GM13977 (cell line): ENCODE results near the gene MRRF.

Experiments used
- DNase-seq: peaks from one replicate; pipeline ENCODE4 v3.0.0; 2012; ENCODE audit warnings: low spot score
- CTCF ChIP-seq: IDR thresholded peaks from 2 replicates; pipeline ENCODE4 v1.5.1; 2012; ENCODE audit warnings: mild to moderate bottlenecking, control low read depth; ENCODE audit not compliant: insufficient read depth; ENCODE audit errors: extremely low read depth, missing control alignments
- in situ Hi-C: fragments of 300-500 bp; cut with MboI; formaldehyde crosslinking; loops from one replicate; pipeline ENCODE4 v1.12.0; 2022; ENCODE audit warnings: low sequenced_read_pairs, low pct_unique_long_range_greater_than_20kb, mixed read lengths, inconsistent platforms; ENCODE audit not compliant: unreplicated experiment

The MRRF gene

GRCh38 chr9:122367065-122367464, 102.4 kb downstream of the MRRF start:
- in situ Hi-C loops = no loop called here
- no peak for TF ChIP-seq CTCF
- DNase-seq = no peak

GRCh38 chr9:122367774-122368460, 103.2 kb downstream of the MRRF start:
- no peak for TF ChIP-seq CTCF
- in situ Hi-C loops = no loop called here
- no peak for DNase-seq

GRCh38 chr9:122368642-122369041, 104.0 kb downstream of the MRRF start:
- in situ Hi-C loops = no loop called here
- no peak for DNase-seq
- TF ChIP-seq CTCF = no peak

- no peak for DNase-seq
- in situ Hi-C loops = no loop called here
- TF ChIP-seq CTCF = no peak
These were observed 105.6 kb downstream of the MRRF start for GRCh38 chr9:122370303-122370702.

- TF ChIP-seq CTCF = no peak
- DNase-seq = peak; percentile 61
- in situ Hi-C loops = no loop called here
These were observed 106.4 kb downstream of the MRRF start, which contains the start of gene PTGS1 for GRCh38 chr9:122370869-122371755. TSS of gene PTGS1 (plus strand) at chr9:122371024. CDS start at chr9:122371085, 61 bp downstream.

- in situ Hi-C loops = no loop called here
- no peak for DNase-seq
- TF ChIP-seq CTCF = no peak
These were observed 107.2 kb downstream of the MRRF start for GRCh38 chr9:122371846-122372245.
